Neural crest cell (in vitro differentiated cells): ENCODE results near the gene GGA3. TPM values are rescaled to one million over a fixed set of nuclear protein-coding genes. Genes with fewer than 3 reads are reported as not detected.
A peak's percentile ranks its signal among the peaks of the same experiment; 100 is the strongest.
"Not testable (repeated sequence)": the region's sequence is repeated elsewhere in the genome, so short reads cannot be mapped to it uniquely, and the experiment has no call there.

ENCODE experiments used
- DNase-seq: peaks from one replicate; pipeline ENCODE4 v3.0.0; 2021; ENCODE audit warnings: low read depth, mixed read lengths, low spot score
- H3K27ac Mint-ChIP-seq: one replicate; pipeline ENCODE4 v1.8.0; 2021; ENCODE audit warnings: mild to moderate bottlenecking, mixed read lengths; ENCODE audit not compliant: unreplicated experiment
- H3K27me3 Mint-ChIP-seq: 2 replicates; pipeline ENCODE4 v1.8.0; 2021; ENCODE audit warnings: low read depth, mild to moderate bottlenecking, mixed read lengths
- H3K36me3 Mint-ChIP-seq: 2 replicates; pipeline ENCODE4 v1.8.0; 2021; ENCODE audit warnings: low read depth, mild to moderate bottlenecking, mixed read lengths
- H3K4me1 Mint-ChIP-seq: 2 replicates; pipeline ENCODE4 v1.8.0; 2021; ENCODE audit warnings: mixed read lengths
- H3K4me3 Mint-ChIP-seq: one replicate; pipeline ENCODE4 v1.8.0; 2021; ENCODE audit warnings: mild to moderate bottlenecking, mixed read lengths
- H3K9me3 Mint-ChIP-seq: 2 replicates; pipeline ENCODE4 v1.8.0; 2021; ENCODE audit warnings: mixed read lengths
- total RNA-seq: library from RNA; stranded (reverse); gene quantifications from 2 replicates; pipeline ENCODE4 v1.2.1, GENCODE V29; 2021
- TF ChIP-seq, protein P1 (sequence below): fragments of 200-600 bp; sonication (generic); conservative IDR thresholded peaks from 2 replicates; pipeline ENCODE4 v1.5.0; 2021; ENCODE audit warnings: antibody characterized with exemption, mild to moderate bottlenecking

GGA3 gene
- total RNA-seq, 1 donor from 2014 or later = 59.0 TPM

DNA sequence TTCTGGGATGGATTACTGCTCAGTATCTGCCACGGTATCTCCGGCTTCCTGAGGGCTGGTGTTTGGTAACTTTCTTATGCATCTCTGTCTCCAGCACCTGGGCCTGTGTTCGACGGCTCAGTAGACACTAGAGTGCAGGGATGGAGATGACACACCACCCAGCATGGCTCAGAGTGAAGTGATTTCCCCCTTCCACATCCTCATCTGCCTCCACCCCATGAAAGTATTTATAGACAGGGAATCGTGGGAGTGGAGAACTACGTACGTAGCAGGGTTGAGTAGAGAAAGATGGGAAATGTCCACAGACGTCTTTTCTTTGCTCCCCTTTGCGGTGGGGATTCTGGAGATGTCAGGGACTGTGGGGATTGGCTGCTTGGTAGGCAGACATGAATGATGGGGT is 39.6 kb upstream of the GGA3 start:
- Mint-ChIP-seq H3K9me3 (no peaks in the 10 kb centered on the region), H3K4me1 (no peaks in the 10 kb centered on the region), H3K4me3 (no peak overlapping the region), H3K27me3 (no peaks in the 10 kb centered on the region), H3K36me3 (no peaks in the 10 kb centered on the region), H3K27ac (peak overlapping the region; percentile 43)
- DNase-seq = no peak
- TF ChIP-seq, protein P1, sequence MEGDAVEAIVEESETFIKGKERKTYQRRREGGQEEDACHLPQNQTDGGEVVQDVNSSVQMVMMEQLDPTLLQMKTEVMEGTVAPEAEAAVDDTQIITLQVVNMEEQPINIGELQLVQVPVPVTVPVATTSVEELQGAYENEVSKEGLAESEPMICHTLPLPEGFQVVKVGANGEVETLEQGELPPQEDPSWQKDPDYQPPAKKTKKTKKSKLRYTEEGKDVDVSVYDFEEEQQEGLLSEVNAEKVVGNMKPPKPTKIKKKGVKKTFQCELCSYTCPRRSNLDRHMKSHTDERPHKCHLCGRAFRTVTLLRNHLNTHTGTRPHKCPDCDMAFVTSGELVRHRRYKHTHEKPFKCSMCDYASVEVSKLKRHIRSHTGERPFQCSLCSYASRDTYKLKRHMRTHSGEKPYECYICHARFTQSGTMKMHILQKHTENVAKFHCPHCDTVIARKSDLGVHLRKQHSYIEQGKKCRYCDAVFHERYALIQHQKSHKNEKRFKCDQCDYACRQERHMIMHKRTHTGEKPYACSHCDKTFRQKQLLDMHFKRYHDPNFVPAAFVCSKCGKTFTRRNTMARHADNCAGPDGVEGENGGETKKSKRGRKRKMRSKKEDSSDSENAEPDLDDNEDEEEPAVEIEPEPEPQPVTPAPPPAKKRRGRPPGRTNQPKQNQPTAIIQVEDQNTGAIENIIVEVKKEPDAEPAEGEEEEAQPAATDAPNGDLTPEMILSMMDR = no peak

DNA sequence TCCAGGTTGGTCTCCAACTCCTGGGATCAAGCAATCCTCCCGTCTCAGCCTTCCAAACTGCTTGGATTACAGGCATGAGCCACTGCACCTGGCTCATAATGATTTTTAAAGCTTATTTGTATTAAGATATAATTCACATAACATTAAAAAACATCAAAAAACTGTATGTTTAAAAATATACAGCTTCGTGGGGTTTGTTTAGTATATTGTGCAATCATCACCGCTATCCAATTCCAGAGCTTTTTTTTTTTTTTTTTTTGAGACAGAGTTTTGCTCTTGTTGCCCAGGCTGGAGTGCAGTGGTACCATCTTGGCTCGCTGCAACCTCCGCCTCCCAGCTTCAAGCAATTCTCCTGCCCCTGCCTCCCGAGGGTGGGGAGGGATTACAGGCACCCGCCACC is 38.9 kb upstream of the GGA3 start:
- no peak overlapping the region for H3K4me3 Mint-ChIP-seq
- no peaks in the 10 kb centered on the region for H3K27me3 Mint-ChIP-seq
- H3K9me3 Mint-ChIP-seq = no peaks in the 10 kb centered on the region
- DNase-seq = no peak
- H3K4me1 Mint-ChIP-seq = no peaks in the 10 kb centered on the region
- no peaks in the 10 kb centered on the region for H3K36me3 Mint-ChIP-seq
- TF ChIP-seq, protein P1 = no peak
- H3K27ac Mint-ChIP-seq = no peak overlapping the region

DNA sequence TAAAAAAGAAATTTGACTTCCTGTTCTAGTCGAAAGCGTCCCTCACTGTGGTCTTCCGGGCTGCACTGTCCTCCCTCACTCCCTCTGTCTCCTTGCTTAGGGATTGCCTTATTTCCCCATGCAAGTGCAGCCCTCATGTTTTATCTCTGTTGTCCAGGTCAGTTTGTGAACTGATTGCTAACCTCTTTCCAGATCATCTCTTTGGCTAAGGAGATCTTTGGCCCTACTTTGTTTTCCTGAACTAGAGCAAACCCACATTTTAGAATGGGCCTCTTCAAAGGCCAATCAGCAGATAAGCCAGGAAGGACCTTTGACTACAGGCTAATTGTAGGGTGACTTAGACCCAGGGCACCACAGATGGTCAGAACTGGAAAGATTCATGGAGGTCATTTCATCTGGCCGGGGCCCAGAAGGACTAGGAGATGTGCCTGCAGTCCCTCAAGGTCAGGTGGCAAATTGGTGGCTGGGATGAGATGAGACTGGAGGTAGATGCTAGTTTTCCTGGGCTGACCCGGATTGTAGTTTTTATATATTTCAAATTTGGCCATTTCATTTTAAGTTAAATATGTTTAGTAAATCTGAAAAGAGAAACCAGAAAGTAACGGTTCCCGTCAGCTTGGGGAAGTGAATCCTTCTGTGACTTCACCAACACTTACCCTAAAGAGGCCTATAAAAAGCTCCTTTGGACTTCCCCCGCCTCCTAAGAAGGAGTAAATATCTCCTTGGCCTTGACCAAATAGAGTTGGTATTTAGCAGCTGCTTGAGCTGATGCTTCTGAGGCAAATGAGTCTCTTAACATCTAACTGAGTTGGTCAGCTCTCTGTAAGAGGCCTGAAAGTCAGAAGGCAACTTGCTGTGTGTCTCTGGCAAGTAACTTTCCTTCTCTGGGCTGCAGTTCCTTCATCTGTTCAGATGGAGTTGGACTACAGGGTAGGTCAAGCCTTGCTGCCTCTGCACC is 34.1 kb upstream of the GGA3 start:
- Mint-ChIP-seq H3K27me3 (peaks cover 2% of the 10 kb centered on the region), H3K4me3 (no peak overlapping the region), H3K36me3 (no peaks in the 10 kb centered on the region), H3K27ac (no peak overlapping the region), H3K9me3 (no peaks in the 10 kb centered on the region), H3K4me1 (no peaks in the 10 kb centered on the region)
- DNase-seq = no peak
- TF ChIP-seq, protein P1 = no peak

DNA sequence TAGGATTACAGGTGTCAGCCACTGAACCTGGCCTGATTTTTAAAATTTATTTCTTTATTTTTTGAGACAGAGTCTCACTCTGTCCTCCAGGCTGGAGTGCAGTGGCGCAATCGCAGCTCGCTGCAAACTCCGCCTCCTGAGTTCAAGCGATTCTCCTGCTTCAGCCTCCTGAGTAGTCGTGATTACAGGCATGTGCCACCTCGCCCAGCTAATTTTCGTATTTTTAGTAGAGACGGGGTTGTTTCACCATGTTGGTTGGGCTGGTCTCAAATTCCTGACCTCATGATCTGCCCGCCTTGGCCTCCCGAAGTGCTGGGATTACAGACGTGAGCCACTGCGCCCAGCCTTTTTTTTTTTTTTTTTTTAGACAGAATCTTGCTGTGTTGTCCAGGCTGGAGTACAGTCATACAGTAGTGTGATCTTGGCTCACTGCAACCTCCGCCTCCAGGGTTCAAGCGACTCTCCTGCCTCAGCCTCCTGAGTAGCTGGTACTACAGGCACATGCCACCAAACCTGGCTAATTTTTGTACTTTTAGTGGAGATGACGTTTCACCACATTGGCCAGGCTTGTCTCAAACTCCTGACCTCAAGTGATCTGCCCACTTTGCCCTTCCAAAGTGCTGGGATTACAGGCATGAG is 31.5 kb upstream of the GGA3 start:
- H3K36me3 Mint-ChIP-seq, H3K27ac Mint-ChIP-seq, H3K4me3 Mint-ChIP-seq, H3K9me3 Mint-ChIP-seq, DNase-seq, H3K27me3 Mint-ChIP-seq: not testable (repeated sequence)
- H3K4me1 Mint-ChIP-seq = peaks cover 12% of the 10 kb centered on the region

DNA sequence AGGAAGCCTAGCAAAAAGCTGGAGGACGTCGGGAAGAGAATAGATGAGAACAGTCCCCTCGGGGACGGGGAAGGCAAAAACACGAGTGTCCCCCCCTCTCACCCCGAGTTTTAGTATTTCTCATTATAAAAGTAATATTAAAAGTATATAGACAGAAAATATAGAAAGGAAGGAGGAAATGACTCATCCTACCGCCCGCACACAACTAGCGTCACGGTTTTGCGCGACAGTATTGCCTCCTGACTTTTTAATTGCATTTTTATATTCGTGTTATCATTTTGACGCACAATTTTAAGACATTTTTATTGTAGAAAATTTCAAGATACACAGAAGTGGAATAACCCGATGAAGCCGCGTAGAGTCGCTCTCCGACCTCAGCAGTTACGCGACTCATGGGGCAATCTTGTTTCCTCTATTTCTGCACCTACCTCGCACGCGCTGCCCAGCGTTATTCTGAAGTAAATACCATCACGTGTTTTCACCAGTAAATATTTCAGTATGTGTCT is 28.5 kb upstream of the GGA3 start:
- H3K36me3 Mint-ChIP-seq = no peaks in the 10 kb centered on the region
- H3K27me3 Mint-ChIP-seq = peaks cover 8% of the 10 kb centered on the region
- TF ChIP-seq, protein P1 = peak; percentile 27
- H3K4me3 Mint-ChIP-seq = peak overlapping the region; percentile 94
- H3K27ac Mint-ChIP-seq = peak overlapping the region; percentile 91
- no peaks in the 10 kb centered on the region for H3K9me3 Mint-ChIP-seq
- peaks cover 12% of the 10 kb centered on the region for H3K4me1 Mint-ChIP-seq
- DNase-seq = no peak
